Neuronal stem cell (in vitro differentiated cells): ENCODE measurements around the gene SLC39A11.

Experiments
- DNase-seq: peaks from one replicate; pipeline ENCODE4 v3.0.0-alpha.2; 2013; ENCODE audit warnings: low spot score
- H2AFZ ChIP-seq: one replicate; pipeline ENCODE4 v1.6.1; 2013; ENCODE audit warnings: mild to moderate bottlenecking, low read length, inconsistent platforms
- H2AK5ac ChIP-seq: 2 replicates; pipeline ENCODE4 v1.6.1; 2013; ENCODE audit warnings: low read depth, mild to moderate bottlenecking, inconsistent platforms, low read length, moderate library complexity, mixed read lengths
- H2BK120ac ChIP-seq: 2 replicates; pipeline ENCODE4 v1.6.1; 2013; ENCODE audit warnings: low read depth, mild to moderate bottlenecking, inconsistent platforms, low read length, moderate library complexity, mixed read lengths
- H2BK12ac ChIP-seq: one replicate; pipeline ENCODE4 v1.6.1; 2013; ENCODE audit warnings: low read length, inconsistent platforms
- H2BK15ac ChIP-seq: 2 replicates; pipeline ENCODE4 v1.6.1; 2013; ENCODE audit warnings: mild to moderate bottlenecking, low read length, inconsistent platforms, mixed read lengths
- H2BK5ac ChIP-seq: one replicate; pipeline ENCODE4 v1.6.1; 2013; ENCODE audit warnings: inconsistent platforms, mild to moderate bottlenecking, low read length, moderate library complexity
- H3K14ac ChIP-seq: one replicate; pipeline ENCODE4 v1.6.1; 2013; ENCODE audit warnings: low read length, inconsistent platforms
- H3K18ac ChIP-seq: 2 replicates; pipeline ENCODE4 v1.6.1; 2013; ENCODE audit warnings: low read length, inconsistent platforms
- H3K23ac ChIP-seq: 2 replicates; pipeline ENCODE4 v1.6.1; 2013; ENCODE audit warnings: low read depth, mild to moderate bottlenecking, mixed read lengths, low read length, inconsistent platforms; ENCODE audit not compliant: poor library complexity
- H3K27ac ChIP-seq: replicated peaks from 3 replicates; pipeline ENCODE4 v1.5.1; 2013; ENCODE audit warnings: low read length, inconsistent platforms
- H3K27me3 ChIP-seq, 3 experiments: 2 replicates each; pipeline ENCODE4 v1.6.1; 2013; ENCODE audit warnings: low read length in 3 of 3, mild to moderate bottlenecking in 2 of 3, inconsistent platforms in 1 of 3, low read depth in 1 of 3, mixed read lengths in 1 of 3, moderate library complexity in 1 of 3; ENCODE audit not compliant: control insufficient read depth in 3 of 3, insufficient read depth in 3 of 3
- H3K36me3 ChIP-seq, 2 donors: replicated peaks in 1 of 2; 2 replicates each; pipeline ENCODE4 v1.6.1; 2013; ENCODE audit warnings: low read length in 2 of 2; ENCODE audit not compliant: control insufficient read depth in 2 of 2, insufficient read depth in 2 of 2
- H3K4ac ChIP-seq: 2 replicates; pipeline ENCODE4 v1.6.1; 2013; ENCODE audit warnings: inconsistent platforms, mild to moderate bottlenecking, low read length, moderate library complexity
- H3K4me1 ChIP-seq, 2 donors: 1 replicate in 1 of 2; 2 replicates in 1 of 2; pipeline ENCODE4 v1.6.1; 2013; ENCODE audit warnings: low read length in 2 of 2, low read depth in 1 of 2; ENCODE audit not compliant: control insufficient read depth in 2 of 2, insufficient read depth in 1 of 2
- H3K4me2 ChIP-seq: one replicate; pipeline ENCODE4 v1.6.1; 2013; ENCODE audit warnings: mild to moderate bottlenecking, low read length, inconsistent platforms; ENCODE audit not compliant: insufficient read depth, poor library complexity, severe bottlenecking
- H3K4me3 ChIP-seq, 2 donors: 2 replicates each; pipeline ENCODE4 v1.5.1; 2013; ENCODE audit warnings: low read length in 2 of 2, mild to moderate bottlenecking in 2 of 2, inconsistent platforms in 1 of 2, moderate library complexity in 1 of 2
- H3K79me1 ChIP-seq: one replicate; pipeline ENCODE4 v1.6.1; 2013; ENCODE audit warnings: low read depth, mild to moderate bottlenecking, inconsistent platforms, low read length, moderate library complexity
- H3K9ac ChIP-seq: one replicate; pipeline ENCODE4 v1.6.1; 2013; ENCODE audit warnings: mild to moderate bottlenecking, low read depth, low read length, inconsistent platforms; ENCODE audit not compliant: poor library complexity
- H3K9me3 ChIP-seq, 2 donors: replicated peaks in 1 of 2; 2 replicates each; pipeline versions ENCODE3 to v1.6.1; 2013; ENCODE audit warnings: low read length in 2 of 2, mild to moderate bottlenecking in 2 of 2, inconsistent platforms in 1 of 2, low read depth in 1 of 2, mixed read lengths in 1 of 2, moderate library complexity in 1 of 2; ENCODE audit not compliant: control insufficient read depth in 2 of 2, insufficient read depth in 1 of 2
- H4K8ac ChIP-seq: one replicate; pipeline ENCODE4 v1.6.1; 2013; ENCODE audit warnings: low read depth, mild to moderate bottlenecking, inconsistent platforms, low read length, moderate library complexity
- H4K91ac ChIP-seq: one replicate; pipeline ENCODE4 v1.6.1; 2013; ENCODE audit warnings: low read length, low read depth, mild to moderate bottlenecking, inconsistent platforms; ENCODE audit not compliant: poor library complexity
- WGBS, 2 donors: extraction: QIAGEN DNeasy Blood & Tissue Kit; methylation state at CpG; one replicate each; pipeline ENCODE4 v1.1.7; 2013; ENCODE audit warnings: missing lambda C conversion rate in 2 of 2, mixed read lengths in 1 of 2; ENCODE audit not compliant: insufficient read length in 2 of 2, insufficient replicate concordance in 1 of 2; ENCODE audit errors: extremely low coverage in 2 of 2; 5-methylcytosine and 5-hydroxymethylcytosine counted together

SLC39A11 gene

DNA sequence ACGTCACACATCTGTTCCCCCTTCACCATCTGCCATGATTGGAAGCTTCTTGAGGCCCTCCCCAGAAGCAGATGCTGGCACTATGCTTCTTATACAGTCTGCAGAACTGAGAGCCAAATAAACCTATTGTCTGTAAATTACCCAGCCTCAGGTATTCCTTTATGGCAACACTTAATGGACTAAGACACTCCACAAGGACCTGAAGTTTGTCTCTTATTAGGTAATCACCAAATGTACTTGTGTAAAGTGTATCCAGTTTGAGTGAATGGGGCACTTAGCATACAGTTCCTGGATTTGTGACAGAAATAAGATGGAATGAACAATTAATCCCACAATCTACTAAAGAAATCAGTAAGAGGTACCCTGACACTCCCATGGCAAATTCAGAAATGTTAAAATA, 105.3 kb downstream of the SLC39A11 start:
- no CpG with 5 or more reads among the region's 1 CpG for WGBS, 2 donors
- DNase-seq, result no peak

GRCh38 chr17:72985882-72986720, 106.4 kb downstream of the SLC39A11 start:
- no peak overlapping the region for H3K4ac ChIP-seq
- H3K23ac ChIP-seq, result no peak overlapping the region
- H2BK5ac ChIP-seq, result no peak overlapping the region
- H3K4me2 ChIP-seq, result no peak overlapping the region
- peaks cover 0 to 4% of the 10 kb centered on the region in 2 donors for H3K9me3 ChIP-seq
- no peaks in the 10 kb centered on the region for H3K79me1 ChIP-seq
- no peak overlapping the region for H2AFZ ChIP-seq
- no peak overlapping the region for H2BK120ac ChIP-seq
- WGBS, 2 donors, result no CpG with 5 or more reads among the region's 11 CpGs
- no peaks in the 10 kb centered on the region for H3K36me3 ChIP-seq
- no peak overlapping the region for H3K9ac ChIP-seq
- peaks cover 0 to 3% of the 10 kb centered on the region in 2 donors for H3K4me1 ChIP-seq
- no peak overlapping the region for H2AK5ac ChIP-seq
- peak overlapping the region; percentile 44 for H2BK15ac ChIP-seq
- H3K4me3 ChIP-seq, result no peak overlapping the region
- H3K18ac ChIP-seq, result peak overlapping the region; percentile 85
- H3K27ac ChIP-seq, result no peak overlapping the region
- no peaks in the 10 kb centered on the region for H3K27me3 ChIP-seq
- no peak overlapping the region for H3K14ac ChIP-seq
- peak; percentile 69 for DNase-seq
- H4K8ac ChIP-seq, result no peak overlapping the region
- H2BK12ac ChIP-seq, result no peak overlapping the region
- no peak overlapping the region for H4K91ac ChIP-seq

More for the DNA sequence above, 105.3 kb downstream of the SLC39A11 start:
- H3K9ac ChIP-seq, result no peak overlapping the region
- H3K9me3 ChIP-seq, result peaks cover 0 to 4% of the 10 kb centered on the region in 2 donors
- H2AK5ac ChIP-seq, result no peak overlapping the region
- no peaks in the 10 kb centered on the region for H3K79me1 ChIP-seq
- no peak overlapping the region for H3K18ac ChIP-seq
- no peak overlapping the region for H3K27ac ChIP-seq
- H3K4me1 ChIP-seq, result peaks cover 0 to 3% of the 10 kb centered on the region in 2 donors
- no peak overlapping the region for H2BK12ac ChIP-seq
- no peak overlapping the region for H2AFZ ChIP-seq
- no peak overlapping the region for H2BK120ac ChIP-seq
- no peak overlapping the region for H4K91ac ChIP-seq
- no peak overlapping the region for H2BK5ac ChIP-seq
- H3K14ac ChIP-seq, result no peak overlapping the region
- H3K36me3 ChIP-seq, result no peaks in the 10 kb centered on the region
- H3K4me3 ChIP-seq, result no peak overlapping the region
- no peaks in the 10 kb centered on the region for H3K27me3 ChIP-seq
- no peak overlapping the region for H3K4me2 ChIP-seq
- no peak overlapping the region for H3K23ac ChIP-seq
- no peak overlapping the region for H3K4ac ChIP-seq
- no peak overlapping the region for H2BK15ac ChIP-seq
- no peak overlapping the region for H4K8ac ChIP-seq

- Histone ChIP-seq H3K4ac (no peak overlapping the region), H3K14ac (no peak overlapping the region), H3K27ac (no peak overlapping the region), H2BK120ac (no peak overlapping the region), H3K79me1 (no peaks in the 10 kb centered on the region), H3K4me2 (no peak overlapping the region), H3K4me1 (peaks cover 0 to 3% of the 10 kb centered on the region in 2 donors), H3K23ac (no peak overlapping the region), H4K8ac (no peak overlapping the region), H3K36me3 (no peaks in the 10 kb centered on the region), H2AFZ (no peak overlapping the region), H4K91ac (no peak overlapping the region), H3K18ac (no peak overlapping the region), H2AK5ac (no peak overlapping the region), H2BK15ac (no peak overlapping the region), H3K27me3 (no peaks in the 10 kb centered on the region), H2BK5ac (no peak overlapping the region), H3K9me3 (peaks cover 0 to 4% of the 10 kb centered on the region in 2 donors), H2BK12ac (no peak overlapping the region), H3K4me3 (no peak overlapping the region), H3K9ac (no peak overlapping the region)
- WGBS, 2 donors, result no CpG with 5 or more reads among the region's 7 CpGs
- no peak for DNase-seq
Observed at GRCh38 chr17:72984926-72985325, 107.6 kb downstream of the SLC39A11 start.

- Histone ChIP-seq H3K9ac (no peak overlapping the region), H4K91ac (no peak overlapping the region), H2AK5ac (no peak overlapping the region), H2BK5ac (no peak overlapping the region), H3K4ac (no peak overlapping the region), H3K9me3 (peaks cover 0 to 4% of the 10 kb centered on the region in 2 donors), H3K27ac (no peak overlapping the region), H3K4me1 (peaks cover 0 to 3% of the 10 kb centered on the region in 2 donors), H3K4me2 (no peak overlapping the region), H3K14ac (no peak overlapping the region), H2BK12ac (no peak overlapping the region), H3K18ac (no peak overlapping the region), H3K23ac (no peak overlapping the region), H4K8ac (no peak overlapping the region), H2BK15ac (no peak overlapping the region), H3K36me3 (no peaks in the 10 kb centered on the region), H2AFZ (no peak overlapping the region), H3K79me1 (no peaks in the 10 kb centered on the region), H3K4me3 (no peak overlapping the region), H2BK120ac (no peak overlapping the region), H3K27me3 (no peaks in the 10 kb centered on the region)
- DNase-seq, result no peak
- no CpG with 5 or more reads among the region's 9 CpGs for WGBS, 2 donors
Observed at GRCh38 chr17:72984145-72984925, 108.2 kb downstream of the SLC39A11 start.
